ENCODE measurements around the gene BCAS1. TPM values are rescaled to one million over a fixed set of nuclear protein-coding genes. Genes with fewer than 3 reads are reported as not detected.
A peak's percentile ranks its signal among the peaks of the same experiment; 100 is the strongest.

BCAS1 gene
- total RNA-seq, 1 donor from 2014 or later = 1.8 TPM

DNA sequence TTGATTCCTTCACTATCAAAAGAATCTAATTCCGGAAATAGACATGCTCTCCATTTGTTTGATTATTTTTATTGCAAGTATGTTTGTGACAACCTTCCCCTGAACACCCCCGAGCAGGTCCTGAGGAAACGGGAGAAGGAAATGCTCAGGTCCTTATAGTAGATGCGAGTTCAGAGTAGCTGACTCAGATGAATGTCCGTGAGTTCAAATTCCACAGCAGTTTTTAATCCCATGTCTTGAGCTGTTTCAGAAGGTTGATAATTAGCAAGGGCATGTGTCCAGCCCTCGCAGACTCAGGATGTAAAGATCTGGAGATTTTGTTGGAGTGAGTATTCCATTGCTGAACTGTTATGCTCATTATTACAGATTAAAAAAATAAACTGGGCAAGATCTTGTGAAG lies 169.3 kb downstream of the BCAS1 start:
- no peak for ATAC-seq

- peak; percentile 41 for ATAC-seq
These were observed 169.9 kb downstream of the BCAS1 start for GRCh38 chr20:53900380-53900999.

DNA sequence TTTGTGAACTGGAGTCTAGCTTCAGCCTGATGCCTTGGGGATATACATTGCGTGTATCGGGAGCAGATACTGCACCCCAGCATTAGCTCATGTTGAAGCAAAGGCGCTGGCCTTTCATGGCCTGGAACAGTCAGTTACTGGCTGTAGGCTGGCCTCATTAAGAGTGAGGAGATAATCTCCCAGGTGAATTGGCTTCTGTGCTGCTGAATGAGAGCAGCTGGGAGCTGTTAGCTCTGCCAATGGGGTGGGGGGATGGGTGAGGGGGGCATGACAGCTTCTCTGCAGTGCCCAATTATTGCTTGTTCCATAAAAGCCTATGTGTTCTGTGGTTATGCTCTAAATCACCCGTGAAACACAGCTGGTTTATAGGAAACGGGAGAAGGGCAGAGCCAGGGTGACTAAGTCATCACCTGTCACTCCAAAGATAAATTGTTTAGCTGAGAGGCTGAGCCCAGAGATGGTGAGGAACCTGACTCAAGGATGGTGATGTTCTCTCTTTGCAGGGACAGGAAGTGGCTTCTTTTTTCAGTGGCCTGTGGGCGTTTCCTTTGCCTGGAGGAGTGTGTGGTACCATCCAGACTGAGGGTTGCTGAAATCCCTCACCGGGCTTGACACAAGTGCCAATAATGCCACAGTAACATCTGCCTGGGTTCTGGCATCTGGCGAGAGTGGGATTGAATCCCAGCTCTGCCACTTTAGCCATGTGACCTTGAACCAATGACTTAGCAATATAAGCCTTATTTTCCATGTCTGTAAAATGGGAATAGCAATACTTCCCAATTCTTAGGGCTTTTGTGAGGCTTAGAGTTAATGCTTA lies 170.8 kb downstream of the BCAS1 start:
- ATAC-seq = peak; percentile 90

- ATAC-seq = no peak
These were observed 171.8 kb downstream of the BCAS1 start for GRCh38 chr20:53898556-53898931.

DNA sequence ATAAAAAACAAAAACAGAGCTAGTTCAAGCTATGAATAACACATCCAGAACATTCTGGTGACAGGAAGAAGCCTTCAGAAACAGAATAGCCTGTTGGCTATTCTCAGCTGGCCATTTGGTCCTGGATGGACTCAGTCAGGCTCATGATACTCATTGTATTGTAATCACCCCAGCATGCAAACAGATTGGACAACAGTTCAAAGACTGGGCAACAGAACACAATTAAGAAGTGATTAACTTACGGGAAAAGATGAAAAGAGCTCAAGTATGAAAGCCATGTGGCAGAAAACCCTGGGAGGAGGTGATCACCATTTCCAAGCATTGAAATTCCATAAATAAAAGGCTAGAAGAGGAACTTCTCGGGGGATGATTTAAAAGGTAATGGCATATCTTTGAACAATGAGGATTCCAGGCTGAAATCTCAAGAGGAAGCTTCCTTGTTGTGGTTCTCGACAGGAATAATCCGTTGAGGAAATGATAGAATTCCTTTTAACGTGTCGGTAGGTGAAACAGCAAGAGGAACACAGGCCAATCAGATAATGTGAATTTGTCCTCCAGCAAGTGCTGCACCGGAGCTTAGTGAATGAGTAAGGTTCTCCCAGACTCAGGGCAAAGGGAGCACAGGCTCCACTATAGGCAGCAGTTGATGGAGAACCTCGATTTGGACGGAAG lies 172.4 kb downstream of the BCAS1 start:
- no peak for ATAC-seq

GRCh38 chr20:53896647-53897046 lies 173.7 kb downstream of the BCAS1 start:
- no peak for ATAC-seq

GRCh38 chr20:53896041-53896440 lies 174.4 kb downstream of the BCAS1 start:
- ATAC-seq = no peak

DNA sequence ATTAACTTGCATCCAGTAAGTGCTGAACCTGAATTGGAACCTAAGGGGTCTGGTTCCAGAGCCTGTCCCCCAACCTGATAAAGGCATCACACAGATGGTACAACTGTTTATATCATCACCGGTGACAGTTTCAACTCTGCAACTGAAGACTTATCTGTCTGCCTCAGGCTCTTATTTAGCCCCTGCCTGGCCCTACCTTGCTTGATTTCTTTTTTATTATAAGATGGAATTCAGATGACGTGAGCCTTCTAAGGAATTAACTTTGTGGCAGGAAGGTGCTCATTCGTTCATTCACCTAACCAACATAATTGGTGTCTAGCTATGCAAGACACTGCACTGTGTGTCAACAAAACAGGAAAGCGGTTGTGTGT lies 175.0 kb downstream of the BCAS1 start:
- ATAC-seq = no peak

- ATAC-seq = no peak
These were observed 175.5 kb downstream of the BCAS1 start for GRCh38 chr20:53894707-53895384.

Other genes starting within 250 kb of the BCAS1 start
- 1.3 TPM for gene CYP24A1, start 103.4 kb upstream of the BCAS1 start, total RNA-seq
- gene PFDN4, start 137.5 kb upstream of the BCAS1 start, total RNA-seq = 19.0 TPM